GM18517 (cell line): ENCODE results near the gene GRIA3.
"Not testable (repeated sequence)": the region's sequence is repeated elsewhere in the genome, so short reads cannot be mapped to it uniquely, and the experiment has no call there.

Source experiments
- ATAC-seq: cut with Tn5 transposase; IDR thresholded peaks from one replicate; pipeline ENCODE4 v1.9.1; 2021; ENCODE audit warnings: mild to moderate bottlenecking, moderate library complexity; ENCODE audit not compliant: unreplicated experiment

Gene GRIA3

DNA sequence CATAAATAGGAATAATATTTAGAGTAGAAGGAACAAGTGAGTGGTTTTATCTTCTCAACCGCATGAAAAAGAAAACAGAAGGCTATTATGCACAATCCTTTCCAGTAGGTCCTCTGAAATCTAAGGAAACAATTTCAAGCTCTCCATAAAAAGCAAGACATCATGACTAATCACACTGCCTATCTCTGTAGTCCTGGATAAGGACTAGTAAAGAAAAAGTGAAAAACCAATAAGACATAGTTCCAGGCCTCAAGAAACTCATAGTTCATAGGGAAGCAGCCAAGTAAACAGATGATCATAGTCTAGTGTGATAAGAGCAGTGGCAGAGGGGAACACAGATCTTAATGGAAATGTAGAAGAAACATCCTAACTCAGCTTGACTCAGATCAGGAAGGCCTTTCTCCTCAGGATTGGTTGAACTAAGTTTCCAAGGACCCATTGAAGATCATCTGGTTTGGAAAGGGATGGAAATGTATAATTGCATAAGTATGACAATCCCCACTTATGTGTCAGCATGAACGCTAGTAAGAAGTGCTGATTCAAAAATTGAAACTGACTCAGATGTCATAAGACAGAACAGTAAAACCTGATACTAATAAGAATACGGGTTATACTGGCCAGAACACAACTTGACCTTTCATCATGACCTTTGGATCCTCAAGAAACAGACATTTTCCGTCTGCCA lies 155.3 kb downstream of the GRIA3 start:
- peak; percentile 68 for ATAC-seq

DNA sequence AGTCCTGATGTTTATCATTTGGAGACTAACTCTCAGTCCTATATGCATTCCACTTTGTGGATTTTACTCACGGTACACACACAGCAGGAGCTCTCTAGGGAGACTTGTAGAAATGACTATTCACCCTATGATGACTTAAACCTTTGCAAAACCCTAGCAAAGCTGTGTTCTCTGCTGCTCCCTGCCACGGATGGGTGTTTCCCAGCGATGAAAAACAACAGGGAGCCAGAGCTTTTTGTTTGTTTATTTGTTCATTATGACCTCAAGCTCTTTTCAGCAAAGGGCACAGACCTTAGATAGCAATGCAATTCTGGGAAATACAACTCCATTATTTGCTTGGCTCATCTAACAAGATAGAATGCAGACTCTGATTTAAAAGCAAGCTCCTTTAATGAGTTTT lies 156.6 kb downstream of the GRIA3 start:
- no peak for ATAC-seq

- no peak for ATAC-seq
Observed at GRCh38 chrX:123348468-123348867, 164.4 kb downstream of the GRIA3 start.

DNA sequence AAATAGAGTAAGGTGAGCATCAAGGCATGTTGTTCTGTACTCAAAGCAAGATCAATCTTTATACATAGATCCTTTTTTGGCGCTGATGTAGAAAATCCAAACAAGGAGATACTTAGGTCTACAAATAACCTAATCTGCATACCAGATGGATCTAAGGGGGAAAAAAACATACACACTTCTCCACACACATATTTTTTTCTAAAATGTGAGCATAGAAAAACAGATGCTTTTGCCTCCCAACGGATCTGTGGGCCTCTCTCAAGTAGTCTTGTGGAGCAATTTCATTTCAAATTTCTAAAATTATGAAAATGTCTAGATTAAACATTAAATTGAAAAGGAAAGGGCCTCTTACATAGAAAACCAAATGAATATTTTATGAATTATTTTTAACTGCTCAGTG lies 166.1 kb downstream of the GRIA3 start:
- ATAC-seq, result no peak

DNA sequence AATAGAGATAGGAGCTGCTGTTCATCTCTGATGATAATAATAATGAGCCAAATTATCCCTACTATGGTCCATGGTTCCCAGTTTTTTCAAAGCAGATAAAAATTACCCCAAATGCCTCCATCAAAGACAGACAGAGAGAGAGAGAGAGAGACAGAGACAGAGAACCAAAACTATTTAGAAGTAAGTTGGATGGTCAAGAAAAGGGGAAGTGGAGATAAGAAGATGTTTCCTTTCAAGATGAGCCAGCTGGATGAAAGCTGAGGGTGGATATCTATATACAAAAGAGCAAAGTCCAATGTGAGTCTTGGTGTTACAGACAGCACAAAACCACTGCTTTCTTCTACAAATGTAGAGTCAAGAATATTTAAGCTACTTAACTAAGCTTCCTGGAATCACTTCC lies 173.9 kb downstream of the GRIA3 start:
- peak; percentile 97 for ATAC-seq

DNA sequence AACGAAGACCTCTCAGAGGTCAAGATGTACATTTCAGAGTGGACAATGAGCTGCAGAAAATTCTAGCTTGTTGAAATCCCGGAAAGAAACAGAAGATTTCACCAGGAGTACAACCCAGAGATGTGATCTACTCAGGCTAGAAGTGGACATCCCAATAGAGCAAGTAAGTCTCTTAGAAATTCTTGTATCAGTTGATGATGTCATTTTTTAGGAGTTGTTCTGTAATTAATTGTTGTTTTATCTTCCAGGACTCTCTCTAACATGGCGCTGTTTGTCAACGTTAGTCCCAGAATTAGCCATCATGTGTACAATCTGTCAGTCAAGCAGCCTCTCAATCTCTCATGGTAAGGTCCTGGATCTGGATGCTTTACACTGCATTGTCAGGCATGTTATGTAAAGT lies 174.4 kb downstream of the GRIA3 start:
- ATAC-seq, result no peak

GRCh38 chrX:123361371-123361770 lies 177.3 kb downstream of the GRIA3 start:
- no peak for ATAC-seq

DNA sequence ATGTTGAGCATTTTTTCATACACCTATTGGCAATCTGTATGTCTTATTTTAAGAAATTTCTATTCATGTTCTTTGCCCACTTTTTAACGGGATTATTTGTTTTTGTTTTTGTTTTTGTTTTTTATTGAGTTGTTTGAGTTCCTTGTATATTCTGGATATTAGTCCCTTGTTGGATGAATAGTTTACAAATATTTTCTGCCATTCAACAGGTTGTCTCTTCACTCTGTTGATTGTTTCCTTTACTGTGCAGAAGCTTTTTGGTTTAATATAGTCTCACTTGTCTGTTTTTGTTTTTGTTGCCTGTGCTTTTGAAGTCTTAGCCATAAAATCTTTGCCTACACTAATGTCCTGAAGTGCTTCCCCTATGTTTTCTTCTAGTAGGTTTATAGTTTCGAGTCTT lies 202.1 kb downstream of the GRIA3 start:
- not testable (repeated sequence) for ATAC-seq

- ATAC-seq, result no peak
Observed at GRCh38 chrX:123392921-123393320, 208.8 kb downstream of the GRIA3 start.

DNA sequence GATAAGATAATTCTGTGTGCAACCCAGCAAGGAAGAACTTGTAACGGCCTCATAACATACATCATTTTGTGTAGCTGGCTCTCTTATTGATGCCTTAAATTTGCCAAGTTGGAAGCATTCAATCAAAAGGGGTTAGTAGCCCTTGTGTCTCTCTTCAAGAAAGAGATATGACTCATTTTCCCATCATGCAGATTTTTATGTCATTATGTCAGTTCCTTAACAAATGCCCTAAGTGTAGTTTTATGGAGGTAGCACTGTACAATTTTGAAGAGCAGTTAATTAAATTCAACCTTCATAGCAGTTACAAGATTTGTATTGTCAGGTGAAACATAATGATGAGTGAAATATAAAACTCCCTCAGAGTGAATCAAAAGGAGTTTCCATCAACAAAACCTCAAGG lies 215.6 kb downstream of the GRIA3 start:
- ATAC-seq, result no peak

GRCh38 chrX:123405231-123405630 lies 221.2 kb downstream of the GRIA3 start:
- no peak for ATAC-seq

DNA sequence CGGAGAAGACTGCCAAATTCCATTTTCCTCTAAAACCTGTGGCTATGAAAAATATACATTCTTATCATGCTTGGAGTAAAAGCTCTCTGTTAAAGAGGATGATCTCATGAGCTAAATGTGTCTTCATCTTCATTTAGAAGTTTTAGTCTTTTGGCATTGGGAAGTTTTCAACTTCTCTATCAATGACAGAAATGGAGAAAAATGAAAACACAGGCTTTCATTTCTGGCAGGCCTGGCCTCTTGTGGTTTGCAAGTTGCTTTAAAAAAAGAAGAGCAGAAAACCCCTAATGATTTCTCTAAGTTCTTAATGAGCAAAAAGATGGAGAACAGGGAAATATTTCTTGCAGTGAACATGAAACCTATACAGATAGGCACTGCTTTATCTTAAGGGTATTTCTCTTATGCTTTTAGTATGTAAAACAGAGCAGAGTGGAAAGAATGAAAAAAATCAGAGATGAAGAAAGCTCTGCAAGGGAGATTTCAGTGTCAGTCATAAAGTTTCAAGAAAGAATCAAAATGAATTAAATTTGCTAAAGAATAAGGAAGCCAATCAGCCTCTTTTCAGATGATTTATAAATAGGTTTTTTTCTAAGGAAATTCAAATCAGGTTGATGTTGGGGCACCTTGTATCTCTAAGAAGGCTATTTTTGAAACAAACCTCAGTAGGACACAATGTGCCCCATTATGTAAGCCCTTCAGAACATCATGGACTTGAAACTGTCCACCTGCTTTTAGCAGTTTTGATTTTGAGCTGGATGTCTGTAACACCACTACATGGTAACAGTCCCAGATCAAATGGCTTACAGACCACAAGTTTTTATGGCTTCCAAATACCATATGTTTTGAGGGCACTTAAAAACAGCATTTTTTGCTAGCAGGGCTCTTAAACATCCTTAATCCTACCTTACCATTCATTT lies 225.0 kb downstream of the GRIA3 start:
- ATAC-seq, result peak; percentile 36

DNA sequence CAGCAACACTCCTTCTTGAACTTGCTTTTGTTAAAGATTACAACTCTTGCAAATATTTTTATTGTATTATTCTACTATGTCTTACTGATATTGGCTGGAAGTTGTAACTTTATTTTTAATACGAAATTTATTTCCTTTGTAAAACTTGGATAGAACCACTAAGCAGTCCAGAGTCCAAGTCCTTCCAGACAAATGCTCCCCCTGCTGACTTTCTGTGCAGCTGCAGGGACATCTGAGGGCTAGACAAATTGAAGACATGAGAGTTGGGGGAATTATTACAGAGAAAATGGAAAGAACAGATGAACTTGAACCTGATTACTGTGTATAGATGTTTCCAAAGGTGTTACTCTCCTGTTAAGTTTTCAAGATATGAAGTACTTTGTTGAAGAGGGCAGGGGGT lies 238.8 kb downstream of the GRIA3 start:
- peak; percentile 39 for ATAC-seq

DNA sequence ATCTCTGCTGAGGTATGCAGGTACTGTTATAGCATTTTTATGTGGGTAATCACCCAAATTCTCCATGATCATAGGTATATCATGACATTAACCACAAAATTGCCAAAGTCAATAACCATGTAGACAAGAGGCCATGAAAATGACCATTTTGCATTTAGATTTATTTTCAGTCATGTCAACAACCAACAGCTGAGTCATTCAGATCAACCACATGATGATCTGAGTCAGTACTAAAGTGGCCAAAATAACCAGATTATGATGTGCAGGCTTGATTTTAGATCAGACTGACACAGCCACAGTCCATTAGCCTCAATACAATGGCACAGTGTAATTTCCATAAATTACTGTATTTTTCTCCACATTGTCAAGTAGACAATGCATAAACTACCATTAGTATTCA lies 240.5 kb downstream of the GRIA3 start:
- ATAC-seq, result peak; percentile 85

- ATAC-seq, result no peak
Observed at GRCh38 chrX:123425471-123425870, 241.4 kb downstream of the GRIA3 start.

GRCh38 chrX:123425904-123426303 lies 241.8 kb downstream of the GRIA3 start:
- ATAC-seq, result no peak

- no peak for ATAC-seq
Observed at GRCh38 chrX:123432361-123433150, 248.5 kb downstream of the GRIA3 start.

DNA sequence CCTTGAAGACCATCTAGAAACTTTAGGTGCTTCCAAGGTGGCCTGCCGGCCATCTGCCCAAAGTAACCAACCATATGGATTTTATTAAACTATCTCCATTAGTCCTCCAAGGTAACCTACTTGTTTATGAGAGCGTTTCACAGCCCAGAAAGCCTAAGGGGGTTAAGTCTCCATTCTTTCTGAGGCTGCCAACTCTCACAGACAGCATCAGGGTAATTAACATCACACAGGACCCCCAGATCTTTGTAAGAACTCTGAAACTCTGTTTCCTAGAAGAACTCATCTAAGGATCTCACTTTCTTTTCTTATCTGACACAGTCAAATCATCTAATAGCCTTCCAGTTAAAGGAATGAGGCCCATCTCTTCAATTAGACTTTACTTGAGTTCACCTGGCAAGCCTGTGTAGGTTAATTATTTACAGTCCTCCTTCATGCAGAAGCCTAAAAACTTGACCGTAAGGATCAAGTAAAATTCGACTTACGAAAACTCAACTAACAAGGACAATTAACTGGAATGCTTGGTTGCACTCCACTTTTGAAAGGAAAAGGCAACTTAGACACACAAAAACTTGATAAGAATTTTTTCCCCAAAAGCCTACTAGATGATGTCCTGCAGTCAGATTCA lies 252.5 kb downstream of the GRIA3 start:
- no peak for ATAC-seq

DNA sequence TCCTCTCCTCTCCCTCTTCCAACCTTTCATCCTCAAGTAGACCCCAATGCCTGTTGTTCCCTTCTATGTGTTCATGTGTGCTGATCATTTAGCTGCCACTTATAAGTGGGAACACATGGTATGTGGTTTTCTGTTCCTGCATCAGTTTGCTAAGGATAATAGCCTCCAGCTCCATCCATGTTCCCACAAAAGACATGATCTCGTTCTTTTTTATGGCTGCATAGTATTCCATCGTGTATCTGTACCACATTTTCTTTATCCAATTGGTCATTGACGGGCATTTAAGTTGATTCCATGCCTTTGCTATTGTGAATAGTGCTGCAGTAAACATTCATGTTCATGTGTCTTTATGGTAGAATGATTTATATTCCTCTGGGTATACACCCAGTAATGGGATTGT lies 255.8 kb downstream of the GRIA3 start:
- not testable (repeated sequence) for ATAC-seq

DNA sequence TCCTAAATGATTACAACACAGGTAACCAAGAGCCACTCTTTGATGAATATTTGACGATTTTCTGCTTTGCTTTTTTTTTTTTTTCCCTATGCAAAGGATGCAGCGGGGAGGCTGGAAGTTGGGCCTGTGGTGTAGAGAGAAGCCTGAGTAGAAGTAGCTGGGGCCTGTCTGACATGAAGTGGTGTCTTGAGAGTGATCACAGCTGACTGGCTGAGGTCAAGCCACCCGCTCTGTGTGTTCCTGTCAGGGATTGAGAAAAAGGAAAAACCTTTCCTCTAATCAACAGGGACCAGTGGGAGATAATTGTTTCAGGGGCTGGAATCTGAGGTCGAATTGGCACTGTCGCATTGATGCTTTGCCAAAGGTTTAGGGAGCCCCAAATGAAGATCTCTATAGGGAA lies 258.7 kb downstream of the GRIA3 start:
- no peak for ATAC-seq

DNA sequence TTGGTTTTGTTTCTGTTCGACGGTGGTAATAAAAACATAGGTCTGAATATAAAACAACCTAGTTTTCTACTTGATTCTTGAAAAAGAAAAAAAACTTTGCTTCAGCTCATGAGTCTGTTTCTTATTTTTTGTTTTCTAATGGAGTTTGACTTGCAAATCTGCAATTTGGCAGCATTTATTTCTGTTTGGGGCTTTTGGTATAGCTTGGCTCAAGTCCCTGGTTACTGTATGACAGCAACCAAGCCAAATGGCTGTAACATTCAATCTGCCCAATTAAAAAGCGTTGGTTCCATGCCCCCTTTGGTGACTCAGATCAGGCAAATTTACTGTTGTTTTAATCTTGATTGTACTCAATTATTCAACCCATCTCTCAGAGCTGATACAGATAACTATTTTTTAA lies 263.4 kb downstream of the GRIA3 start:
- no peak for ATAC-seq
